ENCODE results near the gene SCLY. TPM values are rescaled to one million over a fixed set of nuclear protein-coding genes. Genes with fewer than 3 reads are reported as not detected.

SCLY gene
- total and polyA plus RNA-seq, 2 of the 13 experiments (the other 11 are each of a cell fraction or from before 2014, with no cell fraction given), result 27.9 to 38.6 TPM

GRCh38 chr2:238107525-238108422 is 47.0 kb downstream of the SCLY start (continued):
- TF ChIP-seq, protein P1, sequence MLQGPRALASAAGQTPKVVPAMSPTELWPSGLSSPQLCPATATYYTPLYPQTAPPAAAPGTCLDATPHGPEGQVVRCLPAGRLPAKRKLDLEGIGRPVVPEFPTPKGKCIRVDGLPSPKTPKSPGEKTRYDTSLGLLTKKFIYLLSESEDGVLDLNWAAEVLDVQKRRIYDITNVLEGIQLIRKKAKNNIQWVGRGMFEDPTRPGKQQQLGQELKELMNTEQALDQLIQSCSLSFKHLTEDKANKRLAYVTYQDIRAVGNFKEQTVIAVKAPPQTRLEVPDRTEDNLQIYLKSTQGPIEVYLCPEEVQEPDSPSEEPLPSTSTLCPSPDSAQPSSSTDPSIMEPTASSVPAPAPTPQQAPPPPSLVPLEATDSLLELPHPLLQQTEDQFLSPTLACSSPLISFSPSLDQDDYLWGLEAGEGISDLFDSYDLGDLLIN (CRISPR knock-in tag; IDR thresholded peaks at IDR 0.05; ENCODE audit: borderline replicate concordance), result no peak
- TF ChIP-seq GFI1 (CRISPR knock-in tag; IDR thresholded peaks at IDR 0.05; ENCODE audit: borderline replicate concordance) (no peak), ZHX2 (IDR thresholded peaks at IDR 0.05; ENCODE audit: low read depth) (no peak), ZHX2 (CRISPR knock-in tag; IDR thresholded peaks at IDR 0.05; ENCODE audit: borderline replicate concordance) (no peak), ATF1 (CRISPR knock-in tag; IDR thresholded peaks at IDR 0.05) (no peak), ZNF225 (CRISPR knock-in tag; IDR thresholded peaks at IDR 0.05) (no peak; the same call in 1 of the 2 replicates), SNAI1 (CRISPR knock-in tag; IDR thresholded peaks at IDR 0.05; ENCODE audit: borderline replicate concordance) (no peak), ZNF138 (CRISPR knock-in tag; IDR thresholded peaks at IDR 0.05; ENCODE audit: low read depth) (no peak), ZNF530 (CRISPR knock-in tag; IDR thresholded peaks at IDR 0.05; ENCODE audit: low read depth) (no peak), ZNF331 (CRISPR knock-in tag; IDR thresholded peaks at IDR 0.05) (peak; percentile 42; the same call in 1 of the 2 replicates), THYN1 (CRISPR knock-in tag; IDR thresholded peaks at IDR 0.05; ENCODE audit: borderline replicate concordance, low read depth) (no peak), TCF12 (IDR thresholded peaks at IDR 0.05) (no peak), TCF12 (CRISPR knock-in tag; IDR thresholded peaks at IDR 0.05) (no peak), ZNF382 (CRISPR knock-in tag; IDR thresholded peaks at IDR 0.05; ENCODE audit: borderline replicate concordance) (no peak), CC2D1A (CRISPR knock-in tag; IDR thresholded peaks at IDR 0.05) (no peak), GZF1 (CRISPR knock-in tag; IDR thresholded peaks at IDR 0.05) (peak; percentile 84; the same call in 1 of the 2 replicates), SPEN (CRISPR knock-in tag; IDR thresholded peaks at IDR 0.05; ENCODE audit: low read depth) (0 out of 2 replicates have a peak, but pooled peaks have one; percentile 19), ZFP82 (CRISPR knock-in tag; IDR thresholded peaks at IDR 0.05; ENCODE audit: borderline replicate concordance) (no peak), TBX2 (CRISPR knock-in tag; IDR thresholded peaks at IDR 0.05; ENCODE audit: borderline replicate concordance) (peak; percentile 17; the same call in 1 of the 2 replicates), ZNF570 (CRISPR knock-in tag; IDR thresholded peaks at IDR 0.05; ENCODE audit: borderline replicate concordance) (0 out of 2 replicates have a peak, but pooled peaks have one; percentile 74), ZNF460 (CRISPR knock-in tag; IDR thresholded peaks at IDR 0.05; ENCODE audit: borderline replicate concordance) (no peak), SMAD3 (CRISPR knock-in tag; IDR thresholded peaks at IDR 0.05) (0 out of 2 replicates have a peak, but pooled peaks have one; percentile 26), TAF1 (CRISPR knock-in tag; IDR thresholded peaks at IDR 0.05) (peak; percentile 54; the same call in 1 of the 2 replicates), ZNF605 (CRISPR knock-in tag; IDR thresholded peaks at IDR 0.05) (0 out of 2 replicates have a peak, but pooled peaks have one; percentile 48)
